HK-2 (cell line): ENCODE data around the gene EXD3.
"Not testable (repeated sequence)": the region's sequence is repeated elsewhere in the genome, so short reads cannot be mapped to it uniquely, and the experiment has no call there.

ENCODE experiments used
- DNase-seq: peaks from one replicate; pipeline ENCODE4 v3.0.0-alpha.2; 2018; ENCODE audit not compliant: unreplicated experiment

EXD3 gene, protein sequence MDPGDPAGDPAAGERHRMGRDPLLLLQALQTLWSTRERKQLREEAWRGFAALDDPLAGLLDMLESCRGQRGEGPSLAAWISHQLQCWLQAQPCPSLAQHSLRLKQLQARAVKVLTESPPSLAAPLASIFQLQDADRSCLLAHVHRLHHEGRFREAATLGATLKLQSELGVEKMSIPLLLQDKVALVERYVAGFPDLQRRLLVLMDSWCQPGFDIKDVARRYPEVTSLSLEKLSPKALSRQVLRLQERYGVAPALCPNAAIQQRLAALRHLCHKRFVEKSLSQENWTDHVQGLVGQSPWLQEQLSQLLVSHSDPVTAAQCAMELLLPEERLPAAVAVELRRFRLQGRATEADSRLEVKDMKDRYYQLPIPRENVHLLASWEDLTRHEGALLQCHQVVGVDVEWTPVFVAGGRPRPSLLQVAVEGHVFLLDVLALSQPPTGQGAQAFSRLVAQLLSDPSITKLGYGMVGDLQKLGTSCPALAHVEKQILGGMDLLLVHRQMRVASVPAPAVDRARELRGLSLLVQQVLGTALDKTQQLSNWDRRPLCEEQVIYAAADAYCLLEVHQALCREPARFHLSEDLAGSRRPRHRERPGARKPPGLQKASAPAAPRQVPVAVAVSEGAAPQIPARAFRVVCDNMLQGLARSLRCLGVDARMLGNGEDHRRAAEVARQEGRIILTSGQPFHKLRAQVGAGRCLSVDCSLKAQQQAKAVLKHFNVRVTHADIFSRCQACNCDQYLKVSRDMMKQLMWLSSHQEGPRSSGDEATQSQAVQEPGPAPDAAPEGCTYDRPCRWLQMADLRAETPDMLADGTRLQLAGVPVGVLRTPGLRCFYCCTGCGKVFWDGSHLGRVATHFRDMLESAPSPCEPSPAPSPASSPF

DNA sequence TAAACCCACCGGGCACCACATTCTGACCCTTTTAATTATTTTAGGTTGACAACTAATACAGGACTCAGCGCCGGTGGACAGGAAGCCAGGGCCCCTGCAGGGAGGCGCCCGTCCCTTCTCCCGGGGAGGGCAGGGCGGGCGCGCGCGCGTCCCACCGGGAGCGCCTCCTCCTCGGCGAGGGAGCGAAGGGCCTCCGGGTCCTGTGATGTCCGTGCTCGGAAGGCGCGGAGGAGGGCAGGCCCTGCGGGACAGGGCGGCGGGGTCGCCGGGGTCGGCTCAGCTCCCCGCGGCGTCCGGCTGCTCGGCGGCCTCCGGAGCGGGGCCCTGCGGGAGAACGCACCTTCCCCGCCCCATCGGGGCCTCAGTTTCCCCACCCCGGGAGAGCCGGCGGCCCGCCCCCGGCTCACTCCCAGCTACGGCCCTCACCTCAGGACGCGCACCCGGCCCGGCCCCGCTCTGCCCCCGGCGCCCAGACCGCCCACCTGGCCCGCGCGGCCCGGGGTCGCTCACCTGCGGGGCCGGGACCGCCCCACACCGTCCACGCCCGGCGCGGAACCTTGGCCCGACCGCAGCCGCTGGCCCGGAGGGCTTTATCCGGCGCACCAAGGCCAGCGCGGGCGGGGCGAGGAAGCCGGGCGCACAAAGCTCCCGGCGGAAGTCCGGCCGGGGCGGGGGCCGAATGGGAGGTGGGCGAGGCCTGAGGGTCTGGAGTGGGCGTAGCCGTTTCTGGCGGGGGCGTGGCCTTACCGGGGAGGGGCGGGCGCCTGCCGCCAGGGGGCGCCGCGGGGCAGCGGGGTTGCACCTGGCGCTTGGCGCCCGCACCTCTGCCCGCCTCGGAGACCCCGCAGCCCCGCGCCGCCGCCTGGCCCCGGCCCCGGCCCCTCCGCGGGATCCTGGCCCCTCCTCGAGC, at the start of gene EXD3, which contains the start of gene NOXA1:
EXD3 (minus strand) TSS at position 559 of the 910 bp plus-strand sequence. CDS start 27,805 bp downstream, outside the sequence.
NOXA1 (plus strand) TSS at position 790 of the 910 bp plus-strand sequence. CDS start 137 bp downstream, outside the sequence.
- peak; percentile 96 for DNase-seq

GRCh38 chr9:137470785-137471184, 47.8 kb upstream of the EXD3 start:
- DNase-seq = no peak

- DNase-seq = no peak
Measured at GRCh38 chr9:137467896-137468295, 44.9 kb upstream of the EXD3 start.

DNA sequence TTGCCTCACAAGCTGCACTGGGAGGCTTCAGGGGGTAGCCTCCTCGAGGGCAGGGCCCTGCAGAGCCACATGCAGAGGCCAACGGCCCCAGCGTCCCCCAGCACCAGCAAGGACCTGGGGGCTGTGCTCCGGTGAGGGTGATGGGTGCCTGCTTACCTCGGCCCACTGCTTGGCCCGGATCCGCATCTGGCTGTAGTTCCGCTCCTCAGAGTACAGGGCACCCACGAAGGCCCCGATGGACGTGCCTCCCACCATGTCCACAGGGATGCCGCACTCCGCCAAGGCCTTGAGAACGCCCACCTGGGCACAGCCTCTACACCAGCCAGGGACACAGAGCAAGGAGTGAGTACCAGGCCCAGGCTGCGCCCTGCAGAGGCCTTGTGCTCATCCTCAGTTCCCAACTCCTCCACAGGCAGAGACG, 44.2 kb upstream of the EXD3 start:
- DNase-seq = no peak

GRCh38 chr9:137466389-137467085, 43.6 kb upstream of the EXD3 start:
- not testable (repeated sequence) for DNase-seq

- DNase-seq = no peak
Measured at GRCh38 chr9:137465720-137466388, 42.9 kb upstream of the EXD3 start.

DNA sequence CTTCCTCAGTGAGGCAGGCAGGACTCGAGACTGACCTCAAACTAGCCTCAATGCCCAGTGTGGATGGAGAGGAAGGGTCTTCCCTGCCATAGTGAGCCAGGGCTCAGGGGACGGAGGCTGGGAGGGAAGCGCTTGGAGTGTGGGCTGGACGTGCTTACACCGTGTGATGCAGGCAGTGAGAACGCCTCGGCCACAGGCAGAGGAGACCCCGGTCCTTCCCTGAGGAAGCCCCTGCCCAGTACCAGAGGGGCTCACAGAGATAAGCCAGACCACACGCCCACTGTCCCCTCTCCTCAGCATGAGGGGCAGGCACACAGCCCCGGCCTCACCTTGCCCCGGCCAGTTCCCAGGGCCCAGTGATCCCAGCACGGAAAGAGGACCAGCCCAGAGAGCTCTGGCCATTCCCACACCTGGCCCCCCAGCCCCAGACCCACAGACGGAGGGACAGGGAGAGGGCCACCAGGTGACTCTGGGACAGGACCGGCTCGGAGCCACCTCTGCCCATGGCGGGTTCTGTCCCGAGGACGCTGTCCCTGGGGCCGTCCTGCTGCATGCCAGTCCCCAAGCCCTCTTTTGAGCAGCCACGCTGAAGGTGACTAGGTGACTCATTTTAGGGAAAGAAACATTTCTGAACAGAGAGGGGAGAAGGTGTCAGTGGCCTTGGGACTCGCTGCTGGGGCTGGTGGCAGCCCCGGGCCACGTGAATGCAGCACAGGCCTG, 42.2 kb upstream of the EXD3 start:
- no peak for DNase-seq

DNA sequence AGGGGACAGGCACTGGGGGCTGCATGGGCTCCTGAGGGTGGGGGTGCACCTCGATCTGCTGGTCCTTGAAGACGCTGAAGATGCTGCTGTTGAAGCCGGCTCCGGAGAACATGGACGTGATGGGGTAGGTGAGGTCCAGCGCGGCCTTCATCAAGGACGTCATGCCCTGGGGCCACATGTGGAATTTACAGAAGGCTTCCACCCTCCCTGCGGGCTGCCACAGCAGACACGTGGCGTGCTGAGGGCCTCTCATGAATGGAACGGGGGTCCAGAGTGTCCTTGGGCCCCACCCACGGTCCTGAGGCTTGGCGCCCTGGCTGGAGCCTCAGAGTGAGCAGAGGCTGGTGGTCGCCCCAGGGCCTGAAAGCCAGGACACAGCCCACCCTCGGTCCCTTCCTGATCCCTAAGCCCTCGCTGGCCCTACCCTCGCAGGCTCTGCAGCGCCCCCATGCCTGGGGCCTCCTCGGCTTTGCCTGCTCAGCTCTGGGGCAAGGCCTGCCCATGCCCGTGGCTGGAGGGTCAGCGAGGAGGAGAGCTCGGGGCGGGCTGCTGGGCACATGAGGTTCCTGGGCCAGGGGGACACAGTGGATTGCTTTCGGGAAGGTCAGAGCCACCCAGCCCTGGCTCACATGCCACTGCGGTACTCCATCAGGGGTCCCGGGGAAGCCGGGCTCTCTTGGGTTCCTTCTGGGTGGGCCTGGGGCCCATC, 41.5 kb upstream of the EXD3 start:
- DNase-seq = no peak

DNA sequence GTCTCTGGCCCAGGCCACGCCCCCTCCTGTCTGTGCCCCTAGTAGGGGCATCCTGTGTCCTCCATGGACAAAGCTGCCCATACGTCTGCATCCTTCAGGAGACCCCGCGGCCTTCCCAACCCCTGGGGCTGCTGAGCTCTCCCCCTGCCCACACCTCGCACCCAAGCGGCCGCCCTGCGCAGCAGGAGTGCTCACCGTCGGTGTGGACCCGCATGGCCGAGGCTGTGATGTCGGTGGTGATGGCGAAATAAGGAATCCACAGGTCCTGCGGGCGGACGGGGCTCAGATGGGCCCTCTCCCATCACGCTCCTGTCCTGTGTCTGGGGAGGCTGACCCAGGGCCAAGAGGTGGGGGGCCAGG, 40.9 kb upstream of the EXD3 start:
- DNase-seq = no peak

GRCh38 chr9:137462986-137463930, 40.3 kb upstream of the EXD3 start:
- no peak for DNase-seq

GRCh38 chr9:137462396-137462985, 39.5 kb upstream of the EXD3 start:
- DNase-seq = no peak

DNA sequence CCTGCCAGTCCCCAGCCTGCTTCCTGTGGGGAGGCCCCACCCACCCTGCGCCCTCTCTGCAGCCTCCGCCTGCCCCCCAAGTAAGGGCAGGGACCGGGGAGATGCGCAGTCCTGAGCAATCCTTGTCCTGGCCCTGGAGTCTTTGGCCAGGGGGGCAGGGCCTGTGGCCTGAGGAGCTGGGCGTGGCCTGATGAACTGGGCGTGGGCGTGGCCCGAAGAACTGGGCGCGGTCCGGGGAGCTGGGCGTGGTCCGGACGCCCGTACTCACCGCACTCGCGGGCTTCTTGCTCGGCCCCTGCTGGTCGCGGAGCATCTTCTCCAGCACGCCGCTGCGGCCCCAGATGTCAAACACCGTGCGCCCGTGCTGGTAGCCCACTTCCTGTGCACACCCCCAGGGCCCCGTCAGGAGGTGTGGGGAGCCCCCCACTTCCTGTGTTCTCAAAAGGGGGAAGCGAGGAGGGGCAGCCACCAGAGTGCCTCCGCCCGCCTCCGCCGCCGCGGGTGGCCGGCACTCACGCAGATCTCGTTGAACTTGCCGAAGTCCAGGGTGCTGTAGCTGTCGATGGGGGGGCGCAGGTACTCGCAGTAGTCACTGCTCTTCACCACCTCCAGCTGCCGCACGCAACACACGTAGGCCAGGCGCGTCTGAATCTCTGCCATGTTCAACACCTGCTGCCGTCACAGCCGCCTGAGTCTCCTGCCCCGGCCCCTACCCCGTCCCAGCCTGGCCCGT, 38.9 kb upstream of the EXD3 start:
- no peak for DNase-seq

DNA sequence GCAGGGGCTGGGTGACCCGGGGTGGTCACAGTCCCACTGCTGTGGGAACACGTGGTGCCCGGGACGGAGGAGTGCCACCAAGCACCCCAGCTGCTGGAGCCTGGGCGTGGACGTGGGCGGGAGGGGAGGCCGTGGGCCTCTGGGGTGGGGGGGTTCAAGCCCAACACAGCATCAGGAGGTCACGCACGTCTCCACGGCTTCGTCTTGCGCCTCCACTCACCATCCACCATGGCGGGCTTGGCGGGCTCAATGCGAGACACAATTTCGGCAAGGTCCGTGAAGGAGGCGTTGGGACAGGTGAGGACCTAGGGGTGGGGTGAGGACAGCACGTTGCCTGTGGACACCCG, 38.3 kb upstream of the EXD3 start:
- no peak for DNase-seq

- DNase-seq = no peak
Measured at GRCh38 chr9:137460363-137461315, 37.7 kb upstream of the EXD3 start.

- no peak for DNase-seq
Measured at GRCh38 chr9:137459601-137460362, 36.8 kb upstream of the EXD3 start.
